Liver (tissue), 3 donors: ENCODE results near the gene SERHL2.

Source experiments
- RAD21 ChIP-seq, 2 donors: IDR thresholded peaks; 2 replicates each; pipeline ENCODE4 v1.6.1; 2016; ENCODE audit warnings: antibody characterized with exemption in 2 of 2, mild to moderate bottlenecking in 2 of 2
- TF ChIP-seq, protein P1 (sequence below): fragments of 150-350 bp; IDR thresholded peaks from 2 replicates; pipeline ENCODE4 v1.5.1; 2017; ENCODE audit warnings: improper control_type of control experiment, low read depth, low read length; ENCODE audit not compliant: missing input control
- TF ChIP-seq, protein P2 (sequence below): IDR thresholded peaks from 2 replicates; pipeline ENCODE4 v1.6.1; 2016; ENCODE audit warnings: antibody characterized with exemption
- donor health status: healthy.
- donor health status: healthy.

DNA sequence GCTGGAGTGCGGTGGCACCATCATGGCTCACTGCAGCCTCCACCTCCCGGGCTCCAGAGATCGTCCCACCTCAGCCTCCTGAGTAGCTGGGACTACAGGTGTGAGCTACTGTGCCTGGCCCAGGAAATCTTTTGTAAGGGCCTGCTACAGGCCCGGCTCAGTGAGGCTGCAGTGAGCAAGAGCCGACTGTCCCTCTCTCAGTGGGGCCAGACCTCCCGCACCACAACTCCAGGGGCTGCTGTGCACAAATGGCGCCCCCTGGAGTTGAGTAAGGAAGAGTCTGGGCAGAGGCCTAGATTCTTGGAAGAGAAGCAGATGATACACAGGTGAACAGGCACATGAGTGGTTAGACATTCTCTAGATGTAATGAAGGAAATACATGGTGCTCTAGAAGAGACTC lies 7.0 kb downstream of the SERHL2 start:
- TF ChIP-seq, protein P1, sequence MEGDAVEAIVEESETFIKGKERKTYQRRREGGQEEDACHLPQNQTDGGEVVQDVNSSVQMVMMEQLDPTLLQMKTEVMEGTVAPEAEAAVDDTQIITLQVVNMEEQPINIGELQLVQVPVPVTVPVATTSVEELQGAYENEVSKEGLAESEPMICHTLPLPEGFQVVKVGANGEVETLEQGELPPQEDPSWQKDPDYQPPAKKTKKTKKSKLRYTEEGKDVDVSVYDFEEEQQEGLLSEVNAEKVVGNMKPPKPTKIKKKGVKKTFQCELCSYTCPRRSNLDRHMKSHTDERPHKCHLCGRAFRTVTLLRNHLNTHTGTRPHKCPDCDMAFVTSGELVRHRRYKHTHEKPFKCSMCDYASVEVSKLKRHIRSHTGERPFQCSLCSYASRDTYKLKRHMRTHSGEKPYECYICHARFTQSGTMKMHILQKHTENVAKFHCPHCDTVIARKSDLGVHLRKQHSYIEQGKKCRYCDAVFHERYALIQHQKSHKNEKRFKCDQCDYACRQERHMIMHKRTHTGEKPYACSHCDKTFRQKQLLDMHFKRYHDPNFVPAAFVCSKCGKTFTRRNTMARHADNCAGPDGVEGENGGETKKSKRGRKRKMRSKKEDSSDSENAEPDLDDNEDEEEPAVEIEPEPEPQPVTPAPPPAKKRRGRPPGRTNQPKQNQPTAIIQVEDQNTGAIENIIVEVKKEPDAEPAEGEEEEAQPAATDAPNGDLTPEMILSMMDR, result peak; percentile 5
- peak in 1 of 2 donors; percentile 66 for TF ChIP-seq RAD21 (IDR thresholded peaks at IDR 0.05)
- TF ChIP-seq, protein P2, sequence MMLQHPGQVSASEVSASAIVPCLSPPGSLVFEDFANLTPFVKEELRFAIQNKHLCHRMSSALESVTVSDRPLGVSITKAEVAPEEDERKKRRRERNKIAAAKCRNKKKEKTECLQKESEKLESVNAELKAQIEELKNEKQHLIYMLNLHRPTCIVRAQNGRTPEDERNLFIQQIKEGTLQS, result no peak
